Thoracic aorta (tissue), 2 donors: ENCODE data around the gene PAF1. TPM values are rescaled to one million over a fixed set of nuclear protein-coding genes. Genes with fewer than 3 reads are reported as not detected.

Experiments used
- ATAC-seq: fragments of 150-250 bp; one replicate; pipeline ENCODE4 v1.8.0; 2017; ENCODE audit warnings: low read depth; ENCODE audit not compliant: insufficient number of reproducible peaks, low FRiP score
- DNase-seq: peaks from one replicate; pipeline ENCODE4 v3.0.0-alpha.2; 2020; ENCODE audit warnings: low spot score
- H3K27ac ChIP-seq, 2 donors: fragments of 200-600 bp; sonication (generic); 1 replicate in 1 of 2; 2 replicates in 1 of 2; pipeline ENCODE4 v1.5.1; 2016; ENCODE audit warnings: mild to moderate bottlenecking in 2 of 2, moderate library complexity in 2 of 2
- H3K27me3 ChIP-seq: fragments of 200-600 bp; sonication (generic); replicated peaks from 2 replicates; pipeline ENCODE4 v1.6.0; 2016; ENCODE audit warnings: mild to moderate bottlenecking; ENCODE audit not compliant: insufficient read depth
- H3K36me3 ChIP-seq: fragments of 200-600 bp; sonication (generic); one replicate; pipeline ENCODE4 v1.5.1; 2016
- H3K4me1 ChIP-seq, 2 donors: fragments of 200-600 bp; sonication (generic); 1 replicate in 1 of 2; 2 replicates in 1 of 2; pipeline versions ENCODE4 v1.5.1 to v1.6.0; 2016; ENCODE audit warnings: low read depth in 2 of 2, mild to moderate bottlenecking in 1 of 2; ENCODE audit not compliant: control insufficient read depth in 1 of 2
- H3K4me3 ChIP-seq: fragments of 200-600 bp; sonication (generic); 2 replicates; pipeline ENCODE4 v1.5.1; 2016; ENCODE audit warnings: mild to moderate bottlenecking
- H3K9me3 ChIP-seq: fragments of 200-600 bp; sonication (generic); 2 replicates; pipeline ENCODE4 v1.5.1; 2016
- total RNA-seq, 2 donors: library from RNA; depleted of rRNA; stranded (reverse); fragments of >200 nt; gene quantifications; one replicate each; pipeline versions ENCODE4 v1.1.0 to v1.2.3, GENCODE V29; 2016
- TF ChIP-seq, protein P1 (sequence below): fragments of 200-600 bp; sonication (generic); IDR thresholded peaks from one replicate; pipeline ENCODE4 v1.5.1; 2019; ENCODE audit warnings: antibody characterized with exemption

Gene PAF1
- total RNA-seq, 2 donors from 2014 or later = 25.7 to 34.5 TPM

GRCh38 chr19:39336483-39336882 lies 54.4 kb downstream of the PAF1 start:
- Histone ChIP-seq H3K4me1 (peaks cover 6 to 10% of the 10 kb centered on the region in 2 donors), H3K36me3 (no peaks in the 10 kb centered on the region), H3K27ac (no peak overlapping the region), H3K27me3 (no peaks in the 10 kb centered on the region), H3K4me3 (no peak overlapping the region), H3K9me3 (no peaks in the 10 kb centered on the region)
- ATAC-seq (no peak), DNase-seq (no peak)
- TF ChIP-seq, protein P1, sequence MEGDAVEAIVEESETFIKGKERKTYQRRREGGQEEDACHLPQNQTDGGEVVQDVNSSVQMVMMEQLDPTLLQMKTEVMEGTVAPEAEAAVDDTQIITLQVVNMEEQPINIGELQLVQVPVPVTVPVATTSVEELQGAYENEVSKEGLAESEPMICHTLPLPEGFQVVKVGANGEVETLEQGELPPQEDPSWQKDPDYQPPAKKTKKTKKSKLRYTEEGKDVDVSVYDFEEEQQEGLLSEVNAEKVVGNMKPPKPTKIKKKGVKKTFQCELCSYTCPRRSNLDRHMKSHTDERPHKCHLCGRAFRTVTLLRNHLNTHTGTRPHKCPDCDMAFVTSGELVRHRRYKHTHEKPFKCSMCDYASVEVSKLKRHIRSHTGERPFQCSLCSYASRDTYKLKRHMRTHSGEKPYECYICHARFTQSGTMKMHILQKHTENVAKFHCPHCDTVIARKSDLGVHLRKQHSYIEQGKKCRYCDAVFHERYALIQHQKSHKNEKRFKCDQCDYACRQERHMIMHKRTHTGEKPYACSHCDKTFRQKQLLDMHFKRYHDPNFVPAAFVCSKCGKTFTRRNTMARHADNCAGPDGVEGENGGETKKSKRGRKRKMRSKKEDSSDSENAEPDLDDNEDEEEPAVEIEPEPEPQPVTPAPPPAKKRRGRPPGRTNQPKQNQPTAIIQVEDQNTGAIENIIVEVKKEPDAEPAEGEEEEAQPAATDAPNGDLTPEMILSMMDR = no peak

Other genes starting within 250 kb of the PAF1 start
- under 1 TPM in 1 of 2 donors, not detected in 1; 0.27 TPM for gene NCCRP1, start 194.1 kb downstream of the PAF1 start, total RNA-seq
- not detected for gene SYCN, start 186.8 kb downstream of the PAF1 start, total RNA-seq
- not detected for gene IFNL3, start 146.1 kb downstream of the PAF1 start, total RNA-seq
- gene IFNL4, start 142.2 kb downstream of the PAF1 start, total RNA-seq = not detected
- gene IFNL2, start 122.7 kb downstream of the PAF1 start, total RNA-seq = not detected
- not detected for gene IFNL1, start 94.7 kb downstream of the PAF1 start, total RNA-seq
- gene LRFN1, start 70.2 kb downstream of the PAF1 start, total RNA-seq = under 1 TPM; 0.85 to 0.95 TPM
- gene GMFG, start 55.1 kb downstream of the PAF1 start, total RNA-seq = 10 to 100 TPM; 15.9 to 16.0 TPM
- gene SAMD4B, start 48.7 kb downstream of the PAF1 start, total RNA-seq = 100 to 1,000 TPM; 101 to 153 TPM
- 10 to 100 TPM; 29.3 to 86.1 TPM for gene MED29, start 272 bp upstream of the PAF1 start, total RNA-seq
- 100 to 1,000 TPM; 315 to 699 TPM for gene ZFP36, start 15.7 kb upstream of the PAF1 start, total RNA-seq
- gene PLEKHG2, start 21.6 kb upstream of the PAF1 start, total RNA-seq = 100 to 1,000 TPM in 1 of 2 donors, 10 to 100 TPM in 1; 76.0 to 112 TPM
- 100 to 1,000 TPM; 716 to 775 TPM for gene RPS16, start 44.8 kb upstream of the PAF1 start, total RNA-seq
- gene SUPT5H, start 54.5 kb upstream of the PAF1 start, total RNA-seq = 100 to 1,000 TPM in 1 of 2 donors, 10 to 100 TPM in 1; 94.4 to 157 TPM
- gene TIMM50, start 89.7 kb upstream of the PAF1 start, total RNA-seq = 10 to 100 TPM; 25.7 to 51.4 TPM
- not detected for gene DLL3, start 107.8 kb upstream of the PAF1 start, total RNA-seq
- not detected for gene SELENOV, start 124.0 kb upstream of the PAF1 start, total RNA-seq
- 1 to 10 TPM; 5.6 to 6.2 TPM for gene EID2B, start 141.7 kb upstream of the PAF1 start, total RNA-seq
- 10 to 100 TPM; 11.4 to 12.0 TPM for gene EID2, start 149.1 kb upstream of the PAF1 start, total RNA-seq
- not detected for gene LGALS13, start 211.4 kb upstream of the PAF1 start, total RNA-seq